Epithelial cell of proximal tubule (primary cell): Measurements from ENCODE around the gene TMC4. TPM values are rescaled to one million over a fixed set of nuclear protein-coding genes. Genes with fewer than 3 reads are reported as not detected.
A peak's percentile ranks its signal among the peaks of the same experiment; 100 is the strongest.
"Not testable (repeated sequence)": the region's sequence is repeated elsewhere in the genome, so short reads cannot be mapped to it uniquely, and the experiment has no call there.

Experiments used
- DNase-seq: peaks from one replicate; pipeline ENCODE4 v3.0.0-alpha.2; 2011; ENCODE audit warnings: low read depth
- H3K4me3 ChIP-seq: 2 replicates; pipeline ENCODE4 v1.5.1; 2011; ENCODE audit warnings: low read depth, mild to moderate bottlenecking, low read length
- total RNA-seq: library from RNA; depleted of rRNA; stranded (reverse); fragments of >200 nt; gene quantifications from 2 replicates; pipeline ENCODE4 v1.2.3, GENCODE V29; 2015
- TF ChIP-seq, protein P1 (sequence below): conservative IDR thresholded peaks from 2 replicates; pipeline ENCODE4 v1.5.1; 2012; ENCODE audit warnings: low read depth, mild to moderate bottlenecking, low read length

TMC4 gene, protein sequence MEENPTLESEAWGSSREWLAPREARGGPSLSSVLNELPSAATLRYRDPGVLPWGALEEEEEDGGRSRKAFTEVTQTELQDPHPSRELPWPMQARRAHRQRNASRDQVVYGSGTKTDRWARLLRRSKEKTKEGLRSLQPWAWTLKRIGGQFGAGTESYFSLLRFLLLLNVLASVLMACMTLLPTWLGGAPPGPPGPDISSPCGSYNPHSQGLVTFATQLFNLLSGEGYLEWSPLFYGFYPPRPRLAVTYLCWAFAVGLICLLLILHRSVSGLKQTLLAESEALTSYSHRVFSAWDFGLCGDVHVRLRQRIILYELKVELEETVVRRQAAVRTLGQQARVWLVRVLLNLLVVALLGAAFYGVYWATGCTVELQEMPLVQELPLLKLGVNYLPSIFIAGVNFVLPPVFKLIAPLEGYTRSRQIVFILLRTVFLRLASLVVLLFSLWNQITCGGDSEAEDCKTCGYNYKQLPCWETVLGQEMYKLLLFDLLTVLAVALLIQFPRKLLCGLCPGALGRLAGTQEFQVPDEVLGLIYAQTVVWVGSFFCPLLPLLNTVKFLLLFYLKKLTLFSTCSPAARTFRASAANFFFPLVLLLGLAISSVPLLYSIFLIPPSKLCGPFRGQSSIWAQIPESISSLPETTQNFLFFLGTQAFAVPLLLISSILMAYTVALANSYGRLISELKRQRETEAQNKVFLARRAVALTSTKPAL
- total RNA-seq = 3.7 and 9.5 TPM in 2 replicates

DNA sequence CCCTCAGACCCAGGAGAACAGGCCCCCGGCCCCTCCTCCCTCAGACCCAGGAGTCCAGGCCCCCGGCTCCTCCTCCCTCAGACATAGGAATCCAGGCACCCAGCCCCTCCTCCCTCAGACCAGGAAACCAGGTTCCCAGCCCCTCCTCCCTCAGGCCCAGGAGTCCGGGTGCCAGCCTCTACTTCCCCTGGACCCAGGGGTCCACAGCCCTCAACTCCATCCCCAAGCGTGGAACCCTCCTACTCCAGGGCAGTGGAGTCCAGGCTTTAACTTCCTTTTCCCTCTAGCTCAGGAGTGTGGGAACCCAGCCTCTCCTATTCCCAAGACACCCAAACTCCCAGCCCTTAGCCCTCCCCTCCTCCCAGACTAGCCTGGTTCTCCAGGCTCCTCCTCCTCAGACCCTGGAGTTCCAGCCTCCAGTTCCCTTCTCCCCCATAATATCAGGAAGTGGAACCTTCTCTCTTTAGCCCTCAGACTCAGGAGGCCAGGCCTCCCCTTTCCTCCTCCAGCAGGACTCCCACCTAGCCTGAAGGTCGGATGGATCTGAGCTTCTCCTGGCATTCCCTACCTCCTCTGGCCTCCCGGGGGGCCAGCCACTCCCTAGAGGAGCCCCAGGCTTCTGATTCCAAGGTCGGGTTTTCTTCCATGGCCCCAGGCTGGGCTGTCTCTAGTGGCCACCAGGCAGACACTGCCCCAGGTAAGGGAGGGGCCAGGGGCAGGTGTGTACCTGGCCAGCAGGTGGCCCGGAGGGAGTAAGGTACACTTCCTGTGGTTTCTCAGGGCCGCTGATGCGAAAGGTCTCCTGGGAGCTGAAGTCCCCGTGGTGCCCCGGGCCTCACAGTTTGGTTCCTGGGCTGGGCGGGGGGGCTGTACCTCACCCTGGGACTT, at the start of gene TMC4:
TMC4 (minus strand) TSS at position 690 of the 888 bp plus-strand sequence; CDS start at position 647, 43 bp downstream.
- peak within 1 kb of the TSS; percentile 31 for H3K4me3 ChIP-seq
- no peak for DNase-seq

DNA sequence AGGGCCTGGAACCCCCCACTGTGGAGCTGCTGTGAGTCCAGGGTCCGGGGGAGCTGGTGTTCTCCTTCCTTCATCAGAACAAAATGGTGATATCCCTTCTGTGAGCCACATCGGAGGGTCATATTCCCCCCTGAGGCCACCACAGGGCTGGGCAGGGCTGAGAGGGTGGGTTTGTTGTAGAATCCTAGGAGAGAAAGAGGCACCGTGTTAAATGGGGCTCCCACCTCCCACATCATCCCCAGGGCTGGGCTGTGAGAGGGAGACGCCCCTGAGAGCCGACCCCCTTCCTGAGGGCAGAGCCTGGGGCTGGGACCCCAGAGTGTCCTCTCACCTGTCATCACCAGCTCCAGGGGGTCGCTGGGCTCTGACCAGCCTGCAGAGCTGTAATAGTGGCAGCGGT, 49.0 kb upstream of the TMC4 start:
- DNase-seq, H3K4me3 ChIP-seq: not testable (repeated sequence)

More for the DNA sequence above, at the start of gene TMC4:
- TF ChIP-seq, protein P1, sequence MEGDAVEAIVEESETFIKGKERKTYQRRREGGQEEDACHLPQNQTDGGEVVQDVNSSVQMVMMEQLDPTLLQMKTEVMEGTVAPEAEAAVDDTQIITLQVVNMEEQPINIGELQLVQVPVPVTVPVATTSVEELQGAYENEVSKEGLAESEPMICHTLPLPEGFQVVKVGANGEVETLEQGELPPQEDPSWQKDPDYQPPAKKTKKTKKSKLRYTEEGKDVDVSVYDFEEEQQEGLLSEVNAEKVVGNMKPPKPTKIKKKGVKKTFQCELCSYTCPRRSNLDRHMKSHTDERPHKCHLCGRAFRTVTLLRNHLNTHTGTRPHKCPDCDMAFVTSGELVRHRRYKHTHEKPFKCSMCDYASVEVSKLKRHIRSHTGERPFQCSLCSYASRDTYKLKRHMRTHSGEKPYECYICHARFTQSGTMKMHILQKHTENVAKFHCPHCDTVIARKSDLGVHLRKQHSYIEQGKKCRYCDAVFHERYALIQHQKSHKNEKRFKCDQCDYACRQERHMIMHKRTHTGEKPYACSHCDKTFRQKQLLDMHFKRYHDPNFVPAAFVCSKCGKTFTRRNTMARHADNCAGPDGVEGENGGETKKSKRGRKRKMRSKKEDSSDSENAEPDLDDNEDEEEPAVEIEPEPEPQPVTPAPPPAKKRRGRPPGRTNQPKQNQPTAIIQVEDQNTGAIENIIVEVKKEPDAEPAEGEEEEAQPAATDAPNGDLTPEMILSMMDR = peak; percentile 21

DNA sequence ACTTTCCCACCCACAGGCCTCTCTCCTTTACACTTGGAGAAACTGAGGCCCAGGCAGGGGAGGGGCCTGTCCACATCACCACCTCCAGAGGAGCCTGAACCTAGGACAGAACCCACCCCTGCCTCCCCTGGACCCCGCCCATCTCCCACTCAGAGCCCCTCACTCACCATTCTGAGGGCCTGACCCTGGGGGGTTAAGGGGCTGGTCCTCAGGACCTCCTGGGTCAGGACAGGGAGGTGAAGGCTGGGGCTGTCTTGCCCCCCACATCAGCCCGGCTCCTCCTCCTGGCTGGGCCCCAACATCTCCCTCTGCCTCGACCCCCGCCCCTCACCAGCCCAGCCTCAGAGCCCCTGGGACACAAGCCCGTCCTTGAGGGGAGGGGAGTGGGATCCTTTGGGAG, 46.7 kb upstream of the TMC4 start:
- DNase-seq = not testable (repeated sequence)

DNA sequence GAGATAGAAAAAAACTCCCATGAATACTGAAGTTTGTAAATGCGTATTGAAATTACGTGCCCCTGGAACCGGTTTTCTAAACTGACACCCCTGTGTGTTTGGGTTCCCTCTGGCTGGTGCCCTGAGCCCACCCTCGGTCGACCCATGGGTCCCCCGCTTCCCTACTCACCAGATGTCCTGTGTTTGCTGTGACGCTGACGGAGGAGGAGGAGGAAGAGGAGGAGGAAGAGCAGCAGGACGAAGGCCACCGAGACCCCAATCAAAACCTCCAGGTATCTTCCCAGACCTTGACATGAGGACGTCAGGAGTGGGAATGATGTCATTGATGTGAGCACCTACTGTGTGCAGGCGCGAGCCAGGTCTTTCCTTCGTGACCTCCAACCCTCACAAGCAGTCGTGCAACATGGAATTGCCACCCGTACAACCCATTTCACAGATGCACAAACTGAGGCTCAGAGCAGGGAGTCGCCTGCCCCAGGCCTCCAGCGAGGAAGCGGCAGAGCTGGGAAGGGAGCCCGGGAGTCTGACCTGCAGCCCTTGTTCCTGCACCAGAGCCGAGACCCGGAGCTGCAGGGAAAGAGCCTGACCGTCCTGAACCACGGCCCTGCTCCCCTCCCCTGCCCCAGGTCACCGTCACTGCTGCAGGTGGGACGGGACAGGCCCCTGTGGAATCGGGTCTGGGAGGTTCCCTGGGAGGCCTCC, 46.2 kb upstream of the TMC4 start:
- no peak for DNase-seq
- TF ChIP-seq, protein P1 = no peak
- H3K4me3 ChIP-seq = no peak overlapping the region

More for the DNA sequence above, 46.7 kb upstream of the TMC4 start:
- not testable (repeated sequence) for H3K4me3 ChIP-seq

DNA sequence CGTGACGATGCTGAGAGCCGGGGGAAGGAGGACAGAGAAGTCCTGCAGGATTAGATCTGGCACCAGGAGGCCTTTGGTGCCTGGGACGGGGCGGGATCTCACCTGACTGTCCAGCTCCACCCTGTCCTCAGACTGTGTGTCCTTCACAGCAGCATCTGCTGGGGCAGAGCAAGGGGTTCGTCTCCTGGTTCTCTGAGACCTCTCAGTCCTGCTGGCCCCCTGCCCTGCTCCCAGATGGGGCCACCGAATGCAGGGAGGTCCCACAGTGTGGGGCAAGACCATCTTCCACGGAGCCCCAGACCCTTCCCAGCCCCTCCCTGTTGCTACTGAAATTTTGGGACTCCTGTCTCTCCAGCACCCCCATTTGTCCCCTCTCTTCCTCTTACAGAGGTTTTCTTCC, 45.3 kb upstream of the TMC4 start:
- DNase-seq = no peak
- TF ChIP-seq, protein P1 = no peak
- H3K4me3 ChIP-seq = no peak overlapping the region

DNA sequence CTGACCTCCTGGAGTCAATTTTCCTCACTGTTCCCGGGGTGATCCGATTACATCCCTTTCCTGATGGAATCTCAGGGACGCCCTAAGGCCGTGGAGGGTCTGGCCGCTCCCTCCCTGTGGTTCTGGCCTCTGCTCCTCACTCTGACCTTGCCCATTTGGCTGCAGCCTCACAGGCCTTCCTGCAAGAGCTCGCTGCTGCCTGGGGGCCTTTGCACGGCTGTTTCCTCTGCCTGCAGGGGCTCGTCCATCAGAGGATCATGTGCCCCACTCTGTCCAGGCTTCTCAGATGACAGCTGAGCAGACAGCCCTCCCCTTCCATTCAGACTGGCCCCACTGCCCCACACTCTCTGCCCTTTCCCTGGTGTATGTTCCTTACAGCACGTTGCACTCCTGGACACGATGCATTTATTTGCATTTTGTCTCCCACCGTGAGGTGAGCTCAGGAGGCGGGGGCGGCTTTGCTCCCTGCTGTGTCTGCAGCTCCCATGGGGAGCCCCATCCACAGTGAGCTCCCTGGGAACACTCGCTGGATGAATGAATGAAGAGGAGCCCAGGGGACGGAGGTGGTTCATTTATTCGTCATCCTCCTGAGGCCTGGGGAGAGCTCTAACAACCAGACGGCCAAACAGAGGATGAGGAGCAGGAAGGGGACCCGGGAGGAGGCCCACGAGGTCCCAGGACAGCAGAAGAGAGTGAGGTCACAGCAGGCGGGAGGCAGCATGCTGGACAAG, 44.7 kb upstream of the TMC4 start:
- DNase-seq, H3K4me3 ChIP-seq: not testable (repeated sequence)

DNA sequence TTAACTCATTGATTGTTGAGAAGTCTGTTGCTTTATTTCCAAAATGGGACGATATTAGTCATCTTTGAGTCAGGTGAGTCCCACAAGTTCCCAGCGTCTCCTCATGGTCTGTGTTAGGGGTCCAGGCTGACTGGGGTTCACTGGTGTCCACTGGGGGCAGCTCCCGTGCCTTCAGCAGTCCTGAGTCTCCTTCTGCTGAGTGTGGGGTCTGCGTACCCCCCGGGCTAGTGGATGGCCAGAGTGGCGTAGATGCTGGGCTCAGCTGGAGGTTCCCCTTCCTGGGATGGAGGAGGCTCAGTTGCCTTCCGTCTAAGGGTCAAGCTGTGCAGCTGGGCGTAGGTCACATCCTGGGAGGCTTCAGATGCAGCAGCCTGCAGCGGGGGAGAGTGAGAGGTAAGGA, 43.9 kb upstream of the TMC4 start:
- no peak for DNase-seq
- H3K4me3 ChIP-seq = no peak overlapping the region
- TF ChIP-seq, protein P1 = no peak

DNA sequence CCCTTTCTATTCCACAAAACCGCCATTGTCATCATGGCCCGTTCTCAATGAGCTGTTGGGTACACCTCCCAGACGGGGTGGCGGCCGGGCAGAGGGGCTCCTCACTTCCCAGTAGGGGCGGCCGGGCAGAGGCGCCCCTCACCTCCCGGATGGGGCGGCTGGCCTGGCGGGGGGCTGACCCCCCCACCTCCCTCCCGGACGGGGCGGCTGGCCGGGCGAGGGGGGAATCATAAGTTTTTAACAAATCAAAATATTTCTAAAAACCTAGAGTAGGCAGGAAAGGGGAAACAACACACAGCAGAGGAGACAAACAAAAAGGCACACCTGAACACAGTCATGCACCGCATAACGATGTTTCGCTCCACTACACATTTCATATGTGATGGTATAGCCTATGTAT, 41.8 kb upstream of the TMC4 start:
- not testable (repeated sequence) for H3K4me3 ChIP-seq, DNase-seq

DNA sequence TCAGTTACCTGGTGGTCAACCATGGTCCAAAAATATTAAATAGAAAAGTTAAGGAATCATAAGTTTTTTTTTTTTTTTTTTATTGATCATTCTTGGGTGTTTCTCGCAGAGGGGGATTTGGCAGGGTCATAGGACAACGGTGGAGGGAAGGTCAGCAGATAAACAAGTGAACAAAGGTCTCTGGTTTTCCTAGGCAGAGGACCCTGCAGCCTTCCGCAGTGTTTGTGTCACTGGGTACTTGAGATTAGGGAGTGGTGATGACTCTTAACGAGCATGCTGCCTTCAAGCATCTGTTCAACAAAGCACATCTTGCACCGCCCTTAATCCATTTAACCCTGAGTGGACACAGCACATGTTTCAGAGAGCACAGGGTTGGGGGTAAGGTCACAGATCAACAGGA, 41.3 kb upstream of the TMC4 start:
- H3K4me3 ChIP-seq, DNase-seq: not testable (repeated sequence)
